ENCODE data around the gene EWSR1.

The EWSR1 gene

GRCh38 chr22:29255064-29255621 lies 12.9 kb upstream of the EWSR1 start:
- Histone ChIP-seq H3K9ac (ENCODE audit: low read depth, low read length) (no peak overlapping the region), H3K79me2 (ENCODE audit: insufficient read depth, low read length) (no peaks in the 10 kb centered on the region), H2AFZ (ENCODE audit: low read depth, low read length) (no peak overlapping the region), H3K4me2 (ENCODE audit: insufficient read depth, low read length) (no peak overlapping the region), H3K4me1 (ENCODE audit: insufficient read depth, low read length) (peaks cover 9% of the 10 kb centered on the region; the same call in 1 of the 2 replicates), H3K36me3 (ENCODE audit: insufficient read depth, low read length) (peaks cover 44% of the 10 kb centered on the region), H3K27ac (ENCODE audit: low read length) (no peak overlapping the region), H3K9me3 (ENCODE audit: insufficient read depth, low read length, severe bottlenecking) (no peaks in the 10 kb centered on the region), H3K27me3 (ENCODE audit: insufficient read depth, low read length, poor library complexity) (no peaks in the 10 kb centered on the region), H4K20me1 (ENCODE audit: insufficient read depth, low read length) (peaks cover 3% of the 10 kb centered on the region), H3K4me3 (ENCODE audit: low read depth in 1 of 2, low read length in 2 of 2) (no peak overlapping the region)
- DNase-seq (no peak), ATAC-seq (ENCODE audit: insufficient read depth, low read depth) (no peak)
- TF ChIP-seq CTCF (IDR thresholded peaks at IDR 0.05; ENCODE audit: borderline replicate concordance, extremely low read depth, low read length, poor library complexity, severe bottlenecking) (no peak), EZH2 (IDR thresholded peaks at IDR 0.05; ENCODE audit: borderline replicate concordance, low read depth, low read length, severe bottlenecking) (no peak)

- Histone ChIP-seq H3K9me3 (ENCODE audit: insufficient read depth, low read length, severe bottlenecking) (no peaks in the 10 kb centered on the region), H3K4me3 (ENCODE audit: low read depth in 1 of 2, low read length in 2 of 2) (no peak overlapping the region), H3K36me3 (ENCODE audit: insufficient read depth, low read length) (peaks cover 55% of the 10 kb centered on the region), H3K79me2 (ENCODE audit: insufficient read depth, low read length) (no peaks in the 10 kb centered on the region), H3K9ac (ENCODE audit: low read depth, low read length) (no peak overlapping the region), H4K20me1 (ENCODE audit: insufficient read depth, low read length) (peaks cover 3% of the 10 kb centered on the region), H3K4me2 (ENCODE audit: insufficient read depth, low read length) (no peak overlapping the region), H3K27me3 (ENCODE audit: insufficient read depth, low read length, poor library complexity) (no peaks in the 10 kb centered on the region), H3K27ac (ENCODE audit: low read length) (no peak overlapping the region), H3K4me1 (ENCODE audit: insufficient read depth, low read length) (peaks cover 9% of the 10 kb centered on the region; the same call in 1 of the 2 replicates), H2AFZ (ENCODE audit: low read depth, low read length) (no peak overlapping the region)
- no peak for DNase-seq
- TF ChIP-seq EZH2 (IDR thresholded peaks at IDR 0.05; ENCODE audit: borderline replicate concordance, low read depth, low read length, severe bottlenecking), result no peak
- TF ChIP-seq CTCF (IDR thresholded peaks at IDR 0.05; ENCODE audit: borderline replicate concordance, extremely low read depth, low read length, poor library complexity, severe bottlenecking), result no peak
- ATAC-seq (ENCODE audit: insufficient read depth, low read depth), result no peak
These were observed 11.3 kb upstream of the EWSR1 start for GRCh38 chr22:29256606-29257325.

- Histone ChIP-seq H3K27me3 (ENCODE audit: insufficient read depth, low read length, poor library complexity) (no peaks in the 10 kb centered on the region), H3K4me3 (ENCODE audit: low read depth in 1 of 2, low read length in 2 of 2) (no peak overlapping the region), H4K20me1 (ENCODE audit: insufficient read depth, low read length) (peaks cover 3% of the 10 kb centered on the region), H3K4me2 (ENCODE audit: insufficient read depth, low read length) (no peak overlapping the region), H3K9me3 (ENCODE audit: insufficient read depth, low read length, severe bottlenecking) (no peaks in the 10 kb centered on the region), H3K27ac (ENCODE audit: low read length) (no peak overlapping the region), H3K36me3 (ENCODE audit: insufficient read depth, low read length) (peaks cover 55% of the 10 kb centered on the region), H3K4me1 (ENCODE audit: insufficient read depth, low read length) (peaks cover 9% of the 10 kb centered on the region; the same call in 1 of the 2 replicates), H3K9ac (ENCODE audit: low read depth, low read length) (no peak overlapping the region), H2AFZ (ENCODE audit: low read depth, low read length) (no peak overlapping the region), H3K79me2 (ENCODE audit: insufficient read depth, low read length) (no peaks in the 10 kb centered on the region)
- ATAC-seq (ENCODE audit: insufficient read depth, low read depth), result no peak
- DNase-seq, result no peak
- TF ChIP-seq EZH2 (IDR thresholded peaks at IDR 0.05; ENCODE audit: borderline replicate concordance, low read depth, low read length, severe bottlenecking) (no peak), CTCF (IDR thresholded peaks at IDR 0.05; ENCODE audit: borderline replicate concordance, extremely low read depth, low read length, poor library complexity, severe bottlenecking) (no peak)
These were observed 10.3 kb upstream of the EWSR1 start for GRCh38 chr22:29257751-29258181.

Data from DND-41 (cell line).